Ecto neural progenitor cell (in vitro differentiated cells): Measurements from ENCODE around the gene ARSI.
"Not testable (repeated sequence)": the region's sequence is repeated elsewhere in the genome, so short reads cannot be mapped to it uniquely, and the experiment has no call there.

ENCODE experiments used
- DNase-seq: peaks from one replicate; pipeline ENCODE4 v3.0.0-alpha.2; 2018; ENCODE audit warnings: low spot score

ARSI gene

DNA sequence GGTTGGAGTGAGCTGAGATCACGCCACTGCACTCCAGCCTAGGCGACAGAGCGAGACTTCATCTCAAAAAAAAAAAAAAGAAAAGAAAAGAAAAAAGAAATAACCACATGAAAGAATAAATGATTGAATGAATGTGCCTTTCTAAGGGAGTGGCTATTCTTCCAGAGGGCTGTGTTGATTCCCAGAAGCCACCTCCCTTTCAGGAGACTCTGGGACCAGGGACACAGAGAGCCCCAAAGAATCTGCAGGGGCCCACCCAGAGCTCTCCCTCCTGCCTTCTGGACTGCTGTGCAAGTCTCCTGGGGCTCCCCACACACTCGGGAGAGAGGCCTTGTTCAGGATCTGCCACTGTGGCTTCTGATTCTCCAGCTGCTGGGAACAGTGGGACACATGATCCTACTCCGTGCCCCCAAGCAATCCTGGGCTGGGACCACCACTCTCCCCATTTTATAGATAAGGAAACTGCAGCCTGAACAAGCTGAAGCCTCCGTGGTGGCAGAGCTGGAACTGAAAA lies 36.8 kb downstream of the ARSI start:
- DNase-seq: no peak

DNA sequence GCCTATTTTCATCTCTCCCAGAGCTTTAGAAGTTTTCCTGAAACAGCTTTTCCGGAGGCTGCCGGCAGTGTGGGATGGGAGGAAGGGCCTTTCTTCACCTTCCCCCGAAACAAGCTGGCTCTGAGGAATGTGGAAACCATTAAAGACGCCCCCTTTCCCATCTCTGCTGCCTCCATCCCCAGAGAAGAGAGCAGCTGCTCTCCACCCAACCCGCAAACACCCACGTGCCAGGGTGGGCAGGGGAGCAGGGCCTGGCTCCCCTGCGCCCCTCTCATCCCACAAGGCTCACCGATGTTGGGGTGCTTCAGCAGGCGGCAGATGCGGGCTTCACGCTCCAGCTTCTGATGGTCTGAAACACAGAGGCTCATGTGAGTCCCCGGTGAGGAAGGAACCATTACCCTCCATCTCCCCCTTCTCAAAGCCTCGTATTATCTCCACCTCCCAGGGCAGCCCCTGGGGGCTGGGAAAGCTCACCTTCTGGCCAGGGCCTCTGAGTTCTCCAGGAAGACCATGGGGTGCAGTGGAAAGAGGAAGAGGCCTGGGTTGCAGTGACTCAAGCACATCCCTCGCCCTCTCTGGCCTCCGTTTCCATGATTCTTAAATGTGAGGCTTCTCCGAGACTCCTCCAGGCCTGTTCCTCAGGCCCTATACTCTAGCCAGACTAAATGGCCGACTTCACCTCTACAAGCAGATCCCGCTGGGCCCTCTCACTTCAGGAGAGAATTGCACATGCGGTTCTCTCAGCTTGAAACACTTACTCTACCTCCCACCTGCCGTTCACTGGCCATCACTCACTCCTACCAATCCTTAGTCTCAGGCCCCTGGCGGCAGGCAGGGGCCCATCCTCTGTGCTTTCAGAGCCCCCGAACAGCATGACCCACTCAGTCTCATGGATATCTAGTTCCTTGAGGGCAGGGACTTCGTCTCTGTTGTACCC lies 37.8 kb downstream of the ARSI start:
- no peak for DNase-seq

DNA sequence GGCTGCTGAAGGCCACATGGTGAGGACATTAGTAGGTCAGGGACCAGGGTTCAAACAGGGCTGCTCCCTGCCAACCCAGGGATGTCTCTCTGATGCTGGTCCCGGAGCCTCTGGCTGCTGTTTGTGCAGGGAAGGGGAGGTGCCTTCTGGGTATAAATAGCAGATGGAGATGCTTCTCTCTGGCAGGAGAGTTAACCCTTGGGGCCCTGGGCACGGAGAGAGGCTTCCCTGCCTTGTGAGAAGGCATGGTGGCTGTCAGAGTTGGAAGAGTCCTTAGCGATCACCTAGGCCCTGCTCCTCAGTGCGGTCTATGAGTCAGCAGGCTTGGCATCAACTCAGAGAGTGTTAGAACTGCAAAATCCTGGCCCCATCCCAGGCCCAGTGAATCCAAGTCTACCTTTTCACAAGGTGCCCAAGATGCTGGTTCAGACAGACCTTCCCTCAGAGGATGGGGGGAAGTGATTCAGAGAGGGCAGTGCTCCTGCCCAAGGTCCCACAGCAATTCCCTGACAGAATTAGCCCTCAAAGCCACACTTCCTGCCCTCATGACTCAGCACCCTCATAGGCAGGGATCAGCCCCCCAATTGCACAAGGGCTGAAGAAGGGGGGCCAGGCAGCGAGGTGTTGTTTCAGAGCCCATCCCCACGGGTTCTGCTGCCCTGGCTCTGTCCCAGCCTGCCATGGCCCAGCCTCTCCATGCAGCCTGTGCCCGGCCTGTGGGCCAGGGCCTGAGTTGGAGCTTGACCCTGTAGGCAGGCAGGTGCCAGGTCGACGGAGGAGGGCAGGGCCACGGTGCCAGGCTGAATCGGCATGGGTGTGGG lies 38.7 kb downstream of the ARSI start:
- no peak for DNase-seq

DNA sequence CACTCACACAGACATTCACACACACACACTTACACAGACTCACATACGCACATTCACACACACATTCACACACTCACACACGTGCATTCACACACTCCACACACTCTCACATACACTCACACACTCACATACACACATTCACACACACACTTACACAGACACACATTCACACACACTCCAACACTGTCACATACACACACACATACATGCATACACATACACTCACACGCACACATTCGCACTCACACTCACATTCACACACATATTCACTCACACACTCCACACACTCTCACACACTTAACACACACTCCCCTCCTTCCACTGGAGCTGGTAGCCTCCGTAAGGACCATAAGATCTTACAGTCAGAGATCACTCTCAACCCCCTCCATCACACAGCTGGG lies 39.3 kb downstream of the ARSI start:
- no peak for DNase-seq

DNA sequence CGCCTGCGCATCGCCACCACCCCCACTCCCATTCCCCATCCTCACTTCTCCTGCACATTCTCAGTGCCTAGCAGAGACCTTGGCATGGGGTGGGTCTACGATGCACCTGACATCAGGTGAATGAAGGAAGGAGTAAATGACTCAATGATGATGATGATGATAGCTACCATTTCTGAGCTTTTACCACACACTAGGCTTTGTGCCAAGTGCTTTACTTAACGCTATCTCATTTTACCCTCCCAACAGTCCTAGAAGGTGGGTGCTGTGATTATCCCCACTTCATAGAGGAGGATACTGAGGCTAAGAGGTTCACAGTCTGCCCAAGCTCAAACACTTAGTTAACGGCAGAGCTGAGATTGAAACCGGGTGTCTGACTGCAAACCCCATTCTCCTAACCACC lies 40.2 kb downstream of the ARSI start:
- DNase-seq: no peak

DNA sequence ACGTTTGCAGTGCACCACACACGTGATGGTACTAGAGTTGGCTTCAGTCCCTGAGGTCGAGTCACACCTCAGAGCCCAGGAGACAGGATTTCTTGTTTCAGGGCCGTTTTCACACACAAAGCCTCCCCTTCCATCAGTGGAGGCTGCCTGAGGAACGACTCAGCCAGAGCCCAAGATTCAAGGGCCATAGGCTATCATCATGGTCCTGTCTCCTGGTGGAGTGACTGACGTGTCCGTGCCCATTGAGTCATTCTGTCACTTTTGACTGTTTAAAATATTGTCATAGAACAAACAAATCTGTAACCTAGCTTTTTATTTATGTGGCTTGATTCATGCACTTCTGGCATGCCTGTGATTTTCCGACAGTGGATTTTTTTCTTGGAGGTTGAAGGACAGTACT lies 41.5 kb downstream of the ARSI start:
- no peak for DNase-seq

DNA sequence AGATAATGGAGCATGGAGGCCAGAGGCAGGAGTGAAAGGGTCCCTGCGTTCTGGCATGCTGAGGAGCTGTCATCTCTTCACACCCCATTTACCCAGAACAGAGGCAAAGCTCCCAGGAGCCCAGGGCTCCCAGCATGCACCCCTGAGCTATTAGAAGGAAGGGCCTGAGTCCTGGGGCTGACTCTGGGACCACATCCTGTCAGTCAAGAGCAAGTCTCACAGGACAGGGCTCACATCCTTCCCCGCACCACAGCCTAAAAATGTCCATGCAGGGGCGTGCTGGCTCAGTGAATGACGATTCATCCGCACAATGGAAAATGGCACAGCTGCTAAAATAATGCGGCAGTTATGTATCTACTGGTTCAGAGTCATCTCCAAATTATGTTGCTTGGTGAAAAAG lies 44.6 kb downstream of the ARSI start:
- DNase-seq: no peak

DNA sequence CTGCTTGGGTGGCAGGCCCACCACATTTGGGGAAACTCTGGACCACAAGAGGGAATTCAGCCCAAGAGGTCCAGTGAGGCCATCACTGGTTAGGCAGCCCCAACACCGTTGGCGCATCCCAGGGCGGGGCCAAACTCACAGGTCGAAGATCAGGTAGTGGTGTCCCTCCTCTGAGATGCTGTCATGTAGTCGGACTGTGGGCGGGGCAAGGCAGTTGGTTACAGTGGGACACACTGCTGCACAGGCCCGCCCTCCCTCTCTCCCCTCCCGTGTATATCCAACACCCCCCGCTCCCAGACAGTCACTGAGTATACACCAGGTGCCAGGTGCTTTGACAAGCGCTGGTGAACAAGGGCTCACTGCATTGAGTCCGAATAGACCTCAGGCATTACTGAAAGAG lies 45.3 kb downstream of the ARSI start:
- DNase-seq: no peak

DNA sequence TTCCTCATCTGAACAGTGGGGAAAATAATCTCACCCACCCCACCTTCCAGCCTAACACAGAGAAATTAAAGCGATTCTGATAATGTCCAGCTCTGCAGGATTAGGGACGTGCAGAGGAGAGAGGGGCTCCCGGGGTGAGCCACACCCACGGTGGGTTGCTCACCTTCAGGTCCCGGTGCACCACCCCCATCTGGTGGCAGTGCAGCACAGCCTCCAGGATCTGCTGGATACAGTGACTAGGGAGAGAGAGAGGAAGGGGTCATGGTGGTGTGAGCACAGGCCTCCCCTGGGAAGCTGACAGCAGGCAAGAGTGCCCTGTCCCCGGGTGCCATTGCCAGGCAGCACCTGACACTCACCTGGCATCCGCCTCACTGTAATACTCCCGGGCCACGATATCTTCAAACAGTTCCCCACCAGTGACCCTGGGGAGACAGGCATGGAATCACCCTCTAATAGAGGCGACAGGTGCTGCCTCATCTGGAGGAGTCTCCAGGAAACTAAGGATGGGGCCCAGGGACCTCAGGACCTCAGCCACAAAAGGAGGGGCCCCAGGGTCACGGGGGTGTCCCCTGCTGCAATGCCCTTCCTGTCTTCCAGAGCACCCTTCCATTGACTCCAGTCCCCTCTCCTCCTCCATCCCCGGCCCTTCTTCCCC lies 46.2 kb downstream of the ARSI start:
- DNase-seq: no peak

DNA sequence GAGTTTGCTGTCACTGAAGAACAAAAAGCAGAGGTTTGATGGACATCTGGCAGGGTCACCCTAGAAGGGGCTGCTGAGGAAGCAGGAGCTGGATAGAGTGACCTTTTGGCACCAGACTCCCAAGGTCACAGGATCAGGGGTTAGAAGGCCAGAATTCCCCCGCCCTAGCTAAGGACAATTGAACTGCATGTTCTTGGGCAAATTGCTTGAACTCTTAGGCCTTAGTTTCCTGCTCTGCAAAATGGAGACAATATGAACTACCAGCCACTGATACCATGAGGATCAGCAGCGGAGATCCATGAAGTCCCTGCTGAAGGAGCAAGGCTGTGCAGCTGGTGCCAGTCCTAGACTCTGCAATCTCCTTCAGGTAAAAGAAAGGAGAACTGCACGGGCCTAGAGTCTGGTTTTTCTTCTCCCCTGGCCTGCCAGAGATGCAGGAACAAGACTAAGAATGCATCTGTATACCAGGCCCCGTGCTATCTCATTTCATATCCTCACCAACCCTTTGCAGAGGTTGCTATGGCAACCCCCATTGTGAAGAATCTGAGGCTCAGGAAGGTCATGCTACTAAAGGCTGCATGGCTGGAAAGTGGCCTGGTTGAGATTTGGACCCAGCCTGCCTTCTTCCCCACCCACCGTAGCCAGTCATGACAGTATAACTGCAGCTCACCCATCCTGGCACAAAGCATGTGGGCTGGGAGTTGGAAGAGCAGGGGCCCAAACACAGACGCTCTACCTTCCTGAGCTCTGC lies 46.9 kb downstream of the ARSI start:
- no peak for DNase-seq

DNA sequence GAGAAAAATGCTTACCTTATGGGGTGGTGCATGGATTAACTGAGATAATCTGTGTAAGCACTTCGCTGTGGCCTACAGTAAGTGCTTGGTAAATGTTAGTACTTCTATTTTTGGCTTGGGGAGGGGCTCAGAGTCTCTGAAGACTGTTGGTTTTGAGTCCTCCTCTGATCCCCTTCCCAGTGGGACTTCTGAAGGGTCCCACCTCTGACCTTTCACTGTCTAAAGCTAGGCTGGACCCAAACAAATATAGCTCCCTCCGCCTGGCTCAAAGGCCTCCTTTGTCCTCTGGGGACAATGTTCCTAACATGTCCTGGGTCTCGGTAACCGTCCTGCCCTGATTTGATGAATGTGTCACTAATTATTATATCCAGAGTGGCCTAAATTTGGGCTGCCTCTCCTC lies 47.9 kb downstream of the ARSI start:
- no peak for DNase-seq

DNA sequence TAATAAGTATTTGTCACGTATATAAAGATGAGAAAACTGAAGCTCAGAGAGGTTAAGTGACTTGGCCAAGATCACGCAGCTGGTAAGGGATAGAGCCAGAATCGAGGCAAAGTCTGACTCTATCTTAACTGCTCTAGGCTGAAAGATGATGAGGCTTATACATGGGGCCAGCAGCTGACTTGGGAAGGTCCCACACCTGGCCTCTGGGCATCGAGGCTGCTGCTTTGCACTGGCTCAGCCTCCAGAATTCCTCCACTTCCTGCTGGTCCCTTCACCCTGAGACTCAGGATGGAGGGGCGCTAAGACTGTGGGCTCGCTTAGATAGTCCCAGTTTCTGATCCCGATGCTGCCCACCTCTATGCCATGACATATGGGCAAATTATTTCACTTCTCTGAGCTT lies 48.3 kb downstream of the ARSI start:
- no peak for DNase-seq

DNA sequence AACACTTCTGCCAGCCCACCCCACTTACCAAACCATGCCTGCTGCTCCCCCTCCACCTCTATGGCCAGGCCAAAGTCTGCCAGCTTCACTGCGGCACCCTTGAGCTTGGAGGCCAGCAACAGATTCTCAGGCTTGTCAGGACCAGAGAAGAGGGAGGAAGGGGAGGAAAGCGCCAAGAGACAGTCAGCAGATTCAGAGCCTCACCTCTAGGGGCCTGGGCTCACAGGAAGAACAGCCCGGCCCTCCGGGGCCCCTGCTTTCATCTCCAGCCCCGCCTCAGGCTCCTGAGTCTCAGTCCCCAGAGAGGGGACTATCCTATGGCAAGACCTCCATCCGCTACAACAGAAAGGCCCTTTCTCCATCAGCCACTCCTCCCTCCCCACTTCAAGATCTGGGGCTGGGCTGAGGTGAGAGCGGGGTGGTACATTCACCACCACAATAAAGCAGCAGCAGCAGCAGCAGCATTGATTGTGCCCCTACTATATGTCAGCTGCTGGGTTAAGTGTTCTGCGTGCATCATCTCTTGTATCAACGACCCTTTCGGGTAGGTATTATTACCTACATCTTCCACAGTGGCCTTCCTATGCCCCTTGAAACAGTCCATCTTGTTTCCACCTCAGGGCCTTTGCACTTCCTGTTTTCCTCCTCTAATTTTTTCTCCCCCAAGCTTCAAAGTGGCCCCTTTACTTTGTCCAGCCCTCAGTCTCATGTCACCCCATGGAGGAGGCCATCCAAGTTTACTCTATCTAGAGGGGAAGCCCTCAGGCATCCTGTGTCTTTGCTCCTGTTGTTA lies 49.1 kb downstream of the ARSI start:
- DNase-seq: no peak

DNA sequence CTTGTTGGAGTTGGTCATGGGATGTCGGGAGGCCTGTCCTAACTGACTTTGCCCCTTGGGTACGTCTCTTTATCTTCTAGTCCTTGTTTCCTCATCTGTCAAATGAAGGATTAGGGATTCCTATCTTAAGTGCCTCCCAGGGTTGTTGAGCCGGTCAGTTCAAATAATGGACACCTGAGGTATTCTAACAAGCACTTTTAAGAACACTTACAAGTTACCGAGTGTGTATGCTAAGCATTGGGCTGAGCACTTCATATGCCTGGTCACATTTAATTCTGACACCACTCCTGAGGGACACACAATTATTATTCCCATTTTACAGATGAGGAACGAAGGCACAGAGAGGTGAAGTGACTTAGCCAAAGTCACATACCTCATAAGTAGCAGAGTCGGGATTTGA lies 50.2 kb downstream of the ARSI start:
- no peak for DNase-seq

DNA sequence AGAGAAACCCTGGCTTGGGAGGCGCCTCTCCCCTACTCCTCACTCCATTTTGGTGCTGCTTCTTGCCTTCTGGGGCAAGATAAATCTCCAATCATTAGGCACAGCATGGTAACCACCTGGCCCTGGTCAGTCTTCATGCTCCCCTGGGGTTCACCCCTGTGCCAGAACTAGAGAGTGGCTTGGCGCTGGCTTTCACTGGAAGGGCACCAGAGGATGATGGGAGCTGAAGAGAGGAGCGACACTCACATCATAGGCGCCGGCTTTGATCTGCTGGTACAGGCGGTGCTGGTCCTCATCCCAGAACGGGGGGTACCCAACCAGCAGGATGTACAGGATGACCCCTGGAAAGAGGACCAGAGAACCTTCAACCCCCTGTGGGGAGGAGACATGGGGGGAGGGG lies 51.2 kb downstream of the ARSI start:
- no peak for DNase-seq

DNA sequence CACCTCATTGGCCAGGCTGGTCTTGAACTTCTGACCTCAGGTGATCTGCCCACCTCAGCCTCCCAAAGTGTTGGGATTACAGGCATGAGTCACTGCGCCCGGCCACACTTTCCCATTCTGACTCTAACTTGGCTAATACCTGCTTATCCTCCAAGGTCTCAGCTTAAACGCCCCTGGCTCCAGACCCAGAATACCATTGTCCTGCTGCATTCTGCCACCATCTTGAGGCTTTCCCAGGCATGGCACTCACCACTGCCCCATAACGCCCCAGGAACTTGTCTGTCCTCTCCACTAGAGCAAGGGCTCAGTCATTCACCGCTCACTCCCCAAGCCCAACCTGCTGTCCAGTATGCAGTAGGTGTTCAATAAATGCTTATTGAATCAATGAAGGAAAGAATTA lies 53.0 kb downstream of the ARSI start:
- DNase-seq: no peak

DNA sequence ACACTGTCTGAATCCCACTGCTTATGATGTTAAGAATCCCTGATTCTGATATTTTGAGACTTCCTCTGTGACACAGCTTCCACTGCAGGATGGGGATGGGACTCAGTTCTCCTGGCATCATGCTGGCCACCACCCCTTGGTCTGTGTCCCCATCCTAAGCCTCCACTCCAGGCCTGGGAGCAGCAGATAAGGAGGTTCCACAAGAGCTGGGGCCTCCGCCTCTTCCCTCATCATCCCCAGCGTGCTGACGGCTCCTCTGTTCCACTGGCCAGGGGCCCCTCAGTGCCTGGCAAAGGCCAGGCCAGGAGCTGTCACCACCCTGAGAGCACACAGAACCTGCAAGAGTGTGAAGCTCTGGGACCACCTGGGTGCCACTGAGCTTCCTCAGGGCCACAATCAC lies 53.8 kb downstream of the ARSI start:
- no peak for DNase-seq

DNA sequence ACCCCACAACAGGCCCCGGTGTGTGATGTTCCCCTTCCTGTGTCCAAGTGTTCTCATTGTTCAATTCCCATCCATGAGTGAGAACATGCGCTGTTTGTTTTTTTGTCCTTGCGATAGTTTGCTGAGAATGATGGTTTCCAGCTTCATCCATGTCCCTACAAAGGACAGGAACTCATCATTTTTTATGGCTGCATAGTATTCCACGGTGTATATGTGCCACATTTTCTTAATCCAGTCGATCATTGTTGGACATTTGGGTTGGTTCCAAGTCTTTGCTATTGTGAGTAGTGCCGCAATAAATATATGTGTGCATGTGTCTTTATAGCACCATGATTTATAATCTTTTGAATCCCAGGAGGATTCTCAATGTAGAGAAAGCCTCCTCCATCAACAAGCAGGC lies 54.2 kb downstream of the ARSI start:
- not testable (repeated sequence) for DNase-seq

DNA sequence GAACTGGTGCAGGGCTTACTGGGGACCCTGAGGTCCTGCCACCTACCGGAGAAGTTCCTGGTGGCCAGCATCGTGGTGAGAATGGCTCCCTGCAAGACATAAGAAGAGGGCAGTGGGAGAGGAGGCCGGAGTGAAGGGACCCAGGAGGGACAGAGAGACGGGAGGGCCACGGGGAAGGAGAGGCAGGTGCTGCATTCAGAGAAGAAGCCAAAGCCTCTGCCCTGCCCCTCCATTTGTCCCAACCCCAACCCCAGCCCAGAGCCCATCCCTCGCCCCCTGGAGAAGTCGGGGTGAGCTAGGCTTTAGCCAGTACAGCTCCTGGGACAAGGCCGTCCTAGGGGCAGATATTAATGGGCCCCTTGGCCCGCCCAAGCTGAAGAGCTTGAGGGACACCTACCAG lies 55.0 kb downstream of the ARSI start:
- DNase-seq: no peak

DNA sequence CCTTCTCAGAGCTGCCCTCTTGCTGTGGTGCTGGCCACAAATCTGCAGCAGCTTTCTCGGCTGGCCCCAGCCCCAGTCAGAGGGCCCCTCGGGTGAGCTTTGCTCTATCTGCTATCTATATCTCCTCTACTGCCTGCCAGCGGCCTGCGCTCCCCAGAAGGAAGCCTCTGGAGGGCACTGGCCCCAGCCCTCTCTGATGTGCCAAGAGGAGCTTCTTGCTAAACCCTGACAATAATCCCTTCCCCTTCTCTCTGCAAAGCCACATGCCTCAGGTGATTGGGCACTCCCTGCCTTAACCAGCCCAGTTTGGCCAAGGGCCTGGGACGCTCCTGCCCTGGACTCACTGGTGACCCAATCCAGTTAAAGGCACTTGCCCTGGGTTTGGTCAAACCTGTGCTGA lies 55.9 kb downstream of the ARSI start:
- no peak for DNase-seq

DNA sequence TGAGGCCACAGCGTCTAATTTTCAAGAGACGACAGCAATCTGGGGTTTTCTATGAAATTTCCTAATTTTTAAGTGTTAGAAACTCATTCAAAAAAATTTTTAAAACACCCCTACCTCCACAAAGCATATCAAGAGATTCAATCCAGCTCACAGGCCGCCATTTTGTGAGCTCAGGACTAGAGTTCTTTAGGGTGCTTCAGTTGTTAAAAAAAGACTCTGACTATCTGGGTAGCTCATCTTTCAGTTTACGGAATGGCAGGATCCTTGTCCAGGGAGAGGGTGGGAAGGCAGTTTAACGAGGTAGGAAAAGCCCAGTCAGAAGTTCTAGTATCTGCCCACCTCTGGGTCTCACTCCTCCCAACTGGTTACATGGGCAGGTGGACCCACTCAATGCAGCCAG lies 56.3 kb downstream of the ARSI start:
- no peak for DNase-seq
